ENCODE data around the gene FARP2. TPM values are rescaled to one million over a fixed set of nuclear protein-coding genes. Genes with fewer than 3 reads are reported as not detected.

Gene FARP2
- total RNA-seq, 1 experiment from 2014 or later, result 29.9 TPM

DNA sequence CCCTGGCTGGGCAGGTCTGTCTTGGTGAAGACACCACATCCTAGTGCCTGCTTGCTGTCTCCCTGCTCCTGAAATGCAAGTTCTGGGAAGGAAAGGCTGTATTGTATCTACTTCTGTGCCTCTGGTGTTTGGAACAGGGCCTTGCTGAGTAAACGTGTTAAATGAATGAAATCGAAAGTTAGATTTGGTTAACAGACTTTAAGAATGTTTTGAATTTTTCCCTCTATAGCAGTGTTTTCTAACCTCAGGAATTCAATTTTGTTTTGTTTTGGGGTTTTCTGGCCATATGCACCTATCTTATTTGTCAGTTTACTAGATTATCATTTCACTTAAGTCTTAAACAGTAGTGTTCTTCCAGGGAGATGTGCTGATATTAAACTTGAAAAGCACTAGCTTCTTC lies 20.7 kb downstream of the FARP2 start:
- H3K9me3 ChIP-seq (ENCODE audit: low read length), result no peaks in the 10 kb centered on the region
- H3K36me3 ChIP-seq (ENCODE audit: low read depth, low read length), result peaks cover 22% of the 10 kb centered on the region
- H3K4me2 ChIP-seq (ENCODE audit: low read length), result no peak overlapping the region
- peaks cover 19% of the 10 kb centered on the region for H3K4me1 ChIP-seq (ENCODE audit: insufficient read depth, low read length)
- DNase-seq, result no peak
- POLR2A ChIA-PET (ENCODE audit: unreplicated experiment), result no interaction called here
- no peaks in the 10 kb centered on the region for H3K27me3 ChIP-seq (ENCODE audit: low read length)
- no peak overlapping the region for H3K9ac ChIP-seq (ENCODE audit: low read length)
- H4K20me1 ChIP-seq (ENCODE audit: low read length), result no peaks in the 10 kb centered on the region
- H3K27ac ChIP-seq (ENCODE audit: low read length), result no peak overlapping the region
- intact Hi-C loops (cut with micrococcal nuclease), result no loop called here
- ATAC-seq, result no peak
- H2AFZ ChIP-seq (ENCODE audit: low read length), result no peak overlapping the region
- CTCF ChIA-PET, result no interaction called here
- H3F3A ChIP-seq (ENCODE audit: low read length, unreplicated experiment), result no peaks in the 10 kb centered on the region
- no peaks in the 10 kb centered on the region for H3K9me2 ChIP-seq (replicated peaks; ENCODE audit: low read length)
- H3K79me2 ChIP-seq (ENCODE audit: low read length), result peaks cover 48% of the 10 kb centered on the region
- TF ChIP-seq EZH2phosphoT487 (IDR thresholded peaks at IDR 0.05; ENCODE audit: borderline replicate concordance, low read length), result no peak
- TF ChIP-seq, protein P1, sequence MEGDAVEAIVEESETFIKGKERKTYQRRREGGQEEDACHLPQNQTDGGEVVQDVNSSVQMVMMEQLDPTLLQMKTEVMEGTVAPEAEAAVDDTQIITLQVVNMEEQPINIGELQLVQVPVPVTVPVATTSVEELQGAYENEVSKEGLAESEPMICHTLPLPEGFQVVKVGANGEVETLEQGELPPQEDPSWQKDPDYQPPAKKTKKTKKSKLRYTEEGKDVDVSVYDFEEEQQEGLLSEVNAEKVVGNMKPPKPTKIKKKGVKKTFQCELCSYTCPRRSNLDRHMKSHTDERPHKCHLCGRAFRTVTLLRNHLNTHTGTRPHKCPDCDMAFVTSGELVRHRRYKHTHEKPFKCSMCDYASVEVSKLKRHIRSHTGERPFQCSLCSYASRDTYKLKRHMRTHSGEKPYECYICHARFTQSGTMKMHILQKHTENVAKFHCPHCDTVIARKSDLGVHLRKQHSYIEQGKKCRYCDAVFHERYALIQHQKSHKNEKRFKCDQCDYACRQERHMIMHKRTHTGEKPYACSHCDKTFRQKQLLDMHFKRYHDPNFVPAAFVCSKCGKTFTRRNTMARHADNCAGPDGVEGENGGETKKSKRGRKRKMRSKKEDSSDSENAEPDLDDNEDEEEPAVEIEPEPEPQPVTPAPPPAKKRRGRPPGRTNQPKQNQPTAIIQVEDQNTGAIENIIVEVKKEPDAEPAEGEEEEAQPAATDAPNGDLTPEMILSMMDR (conservative IDR thresholded peaks at IDR 0.05; ENCODE audit: low read depth, low read length), result no peak
- TF ChIP-seq EZH2 (IDR thresholded peaks at IDR 0.05; ENCODE audit: low read length, unreplicated experiment), result no peak
- no TSS peak for BruUV-seq (replicated peaks)
- H3K4me3 ChIP-seq (ENCODE audit: low read length), result no peak overlapping the region

DNA sequence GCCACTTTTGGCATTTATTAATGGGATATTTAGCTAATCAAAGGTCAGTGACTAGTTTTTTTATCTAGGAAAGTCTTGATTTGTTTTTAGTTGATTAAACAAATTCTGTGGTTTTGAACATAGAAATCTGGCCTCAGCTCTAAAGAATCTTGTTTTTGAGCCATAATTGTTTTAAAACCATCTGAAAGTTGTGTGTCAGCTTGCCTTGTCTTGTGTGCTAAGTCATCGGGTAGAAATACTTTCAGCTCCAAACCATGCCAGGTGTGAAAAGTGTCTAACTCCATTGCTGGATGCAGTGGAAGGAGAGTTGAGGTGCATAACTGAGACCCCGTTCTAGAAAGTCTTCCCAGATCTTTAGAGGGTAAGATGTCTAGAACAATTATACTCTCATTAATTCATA lies 22.7 kb downstream of the FARP2 start:
- Histone ChIP-seq H3K9ac (ENCODE audit: low read length) (no peak overlapping the region), H3K9me3 (ENCODE audit: low read length) (no peaks in the 10 kb centered on the region), H3F3A (ENCODE audit: low read length, unreplicated experiment) (no peaks in the 10 kb centered on the region), H3K79me2 (ENCODE audit: low read length) (peaks cover 33% of the 10 kb centered on the region), H2AFZ (ENCODE audit: low read length) (no peak overlapping the region), H3K36me3 (ENCODE audit: low read depth, low read length) (peaks cover 18% of the 10 kb centered on the region), H3K4me1 (ENCODE audit: insufficient read depth, low read length) (peaks cover 19% of the 10 kb centered on the region), H3K4me2 (ENCODE audit: low read length) (no peak overlapping the region), H3K27me3 (ENCODE audit: low read length) (no peaks in the 10 kb centered on the region), H4K20me1 (ENCODE audit: low read length) (no peaks in the 10 kb centered on the region), H3K9me2 (replicated peaks; ENCODE audit: low read length) (no peaks in the 10 kb centered on the region), H3K4me3 (ENCODE audit: low read length) (no peak overlapping the region), H3K27ac (ENCODE audit: low read length) (no peak overlapping the region)
- CTCF ChIA-PET, result no interaction called here
- no peak for DNase-seq
- TF ChIP-seq, protein P1 (conservative IDR thresholded peaks at IDR 0.05; ENCODE audit: low read depth, low read length), result no peak
- TF ChIP-seq EZH2 (IDR thresholded peaks at IDR 0.05; ENCODE audit: low read length, unreplicated experiment) (no peak), EZH2phosphoT487 (IDR thresholded peaks at IDR 0.05; ENCODE audit: borderline replicate concordance, low read length) (no peak)
- ATAC-seq, result no peak
- intact Hi-C loops (cut with micrococcal nuclease), result no loop called here
- BruUV-seq (replicated peaks), result no TSS peak
- POLR2A ChIA-PET (ENCODE audit: unreplicated experiment), result no interaction called here

DNA sequence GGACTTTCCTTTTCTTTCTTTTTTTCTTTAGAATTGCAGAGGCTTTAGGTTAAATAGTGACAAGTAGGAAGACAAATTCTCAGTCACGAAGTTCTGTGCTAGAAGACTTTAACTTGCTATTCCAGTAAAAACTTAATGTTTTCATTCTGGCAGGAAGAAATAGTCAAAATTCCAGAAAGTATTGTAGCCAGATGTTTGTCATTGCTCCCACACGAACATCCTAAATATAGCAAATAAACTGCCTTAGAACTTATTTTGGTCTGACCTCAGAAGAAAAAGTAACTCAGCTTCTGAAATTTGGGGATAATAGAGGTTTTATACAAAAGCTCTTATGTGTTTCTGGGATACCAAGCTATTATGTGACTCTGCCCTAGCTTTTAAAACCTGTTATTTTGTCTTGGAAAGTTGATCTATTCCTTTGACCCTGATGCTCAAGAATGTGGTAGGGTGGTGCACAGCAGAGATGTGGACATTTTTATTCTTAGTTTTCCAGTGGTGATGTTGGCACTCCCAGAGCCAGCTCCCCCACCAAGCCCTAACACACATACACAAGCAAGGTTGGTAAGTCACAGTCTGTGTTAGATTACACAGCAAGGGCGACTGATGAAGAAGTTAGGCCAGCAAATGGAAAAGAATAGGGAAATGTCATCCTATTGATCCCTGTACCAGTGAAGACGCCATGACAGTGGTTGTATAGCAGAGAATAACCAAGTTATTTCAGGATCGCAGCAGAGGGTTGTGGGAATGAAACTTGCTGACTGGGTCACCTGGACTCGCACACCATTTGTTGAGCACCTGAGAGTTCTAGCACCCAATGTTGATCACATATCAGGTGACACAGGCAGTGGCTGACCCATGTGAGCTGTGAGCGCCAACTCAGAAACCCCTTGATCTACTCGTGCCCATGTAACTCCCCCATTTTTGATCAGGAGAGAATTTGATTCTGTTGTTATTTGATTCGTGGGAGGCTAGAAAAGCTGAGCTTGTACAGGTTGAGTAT lies 23.7 kb downstream of the FARP2 start:
- H3K27me3 ChIP-seq (ENCODE audit: low read length), result no peaks in the 10 kb centered on the region
- DNase-seq, result no peak
- no peak overlapping the region for H3K27ac ChIP-seq (ENCODE audit: low read length)
- no peaks in the 10 kb centered on the region for H3F3A ChIP-seq (ENCODE audit: low read length, unreplicated experiment)
- POLR2A ChIA-PET (ENCODE audit: unreplicated experiment), result no interaction called here
- intact Hi-C loops (cut with micrococcal nuclease), result no loop called here
- no TSS peak for BruUV-seq (replicated peaks)
- H3K36me3 ChIP-seq (ENCODE audit: low read depth, low read length), result peaks cover 18% of the 10 kb centered on the region
- peaks cover 33% of the 10 kb centered on the region for H3K79me2 ChIP-seq (ENCODE audit: low read length)
- H3K9ac ChIP-seq (ENCODE audit: low read length), result no peak overlapping the region
- no peak for TF ChIP-seq EZH2 (IDR thresholded peaks at IDR 0.05; ENCODE audit: low read length, unreplicated experiment)
- H3K9me3 ChIP-seq (ENCODE audit: low read length), result no peaks in the 10 kb centered on the region
- H4K20me1 ChIP-seq (ENCODE audit: low read length), result no peaks in the 10 kb centered on the region
- ATAC-seq, result no peak
- no peak overlapping the region for H3K4me2 ChIP-seq (ENCODE audit: low read length)
- no peak overlapping the region for H3K4me3 ChIP-seq (ENCODE audit: low read length)
- no peaks in the 10 kb centered on the region for H3K9me2 ChIP-seq (replicated peaks; ENCODE audit: low read length)
- CTCF ChIA-PET, result no interaction called here
- H3K4me1 ChIP-seq (ENCODE audit: insufficient read depth, low read length), result peaks cover 12% of the 10 kb centered on the region
- H2AFZ ChIP-seq (ENCODE audit: low read length), result no peak overlapping the region

All from PC-3 (cell line).